Natural killer cell (primary cell): ENCODE results near the gene CC2D2A. TPM values are rescaled to one million over a fixed set of nuclear protein-coding genes. Genes with fewer than 3 reads are reported as not detected.

Source experiments
- ATAC-seq, 3 donors: fragments of 150-1000 bp in 2 of 3; fragments of 200-7000 bp in 1 of 3; cut with Tn5 transposase; 1 replicate in 1 of 3; 2 replicates in 2 of 3; pipeline ENCODE4 v1.10.0; 2021; ENCODE audit warnings: mild to moderate bottlenecking in 2 of 3, moderate library complexity in 2 of 3
- DNase-seq, 2 donors: peaks; one replicate each; pipeline versions ENCODE4 v3.0.0 to v3.0.0-alpha.2; 2013 to 2021; ENCODE audit warnings: mixed read lengths in 1 of 2
- H3K27ac ChIP-seq: one replicate; pipeline ENCODE4 v1.5.1; 2013; ENCODE audit warnings: mild to moderate bottlenecking, low read length
- H3K27me3 ChIP-seq: one replicate; pipeline ENCODE4 v1.6.1; 2013; ENCODE audit warnings: low read length; ENCODE audit not compliant: control insufficient read depth, insufficient read depth
- H3K36me3 ChIP-seq: one replicate; pipeline ENCODE4 v1.6.1; 2013; ENCODE audit warnings: low read length; ENCODE audit not compliant: control insufficient read depth, insufficient read depth
- H3K4me1 ChIP-seq: one replicate; pipeline ENCODE4 v1.6.1; 2013; ENCODE audit warnings: low read length; ENCODE audit not compliant: control insufficient read depth, insufficient read depth
- H3K4me3 ChIP-seq: one replicate; pipeline ENCODE4 v1.5.1; 2013; ENCODE audit warnings: low read length
- H3K9me3 ChIP-seq: one replicate; pipeline ENCODE4 v1.6.1; 2013; ENCODE audit warnings: low read length; ENCODE audit not compliant: control insufficient read depth, insufficient read depth
- H3K27ac Mint-ChIP-seq, 2 donors: one replicate each; pipeline ENCODE4 v1.8.0; 2022; ENCODE audit warnings: mild to moderate bottlenecking in 2 of 2, mixed read lengths in 2 of 2, moderate library complexity in 1 of 2
- H3K27me3 Mint-ChIP-seq, 2 donors: one replicate each; pipeline ENCODE4 v1.8.0; 2022; ENCODE audit warnings: low read depth in 2 of 2, mixed read lengths in 2 of 2
- H3K36me3 Mint-ChIP-seq: one replicate; pipeline ENCODE4 v1.8.0; 2022; ENCODE audit warnings: mixed read lengths
- H3K4me1 Mint-ChIP-seq, 2 donors: one replicate each; pipeline ENCODE4 v1.8.0; 2022; ENCODE audit warnings: mixed read lengths in 2 of 2
- H3K4me3 Mint-ChIP-seq: one replicate; pipeline ENCODE4 v1.8.0; 2022; ENCODE audit warnings: mild to moderate bottlenecking, moderate library complexity, mixed read lengths
- H3K9me3 Mint-ChIP-seq, 2 donors: one replicate each; pipeline ENCODE4 v1.8.0; 2022; ENCODE audit warnings: mixed read lengths in 2 of 2
- WGBS: methylation state at CpG from one replicate; pipeline ENCODE4 v1.1.7; 2013; ENCODE audit warnings: missing lambda C conversion rate; ENCODE audit not compliant: insufficient coverage; 5-methylcytosine and 5-hydroxymethylcytosine counted together
- intact Hi-C: fragments of 100-400 bp; cut with micrococcal nuclease; formaldehyde crosslinking; loops from one replicate; pipeline ENCODE4 v1.14.2; 2022
- total RNA-seq, 4 donors: library from RNA; stranded (reverse); fragments of 120-200 nt in 1 of 4; gene quantifications; one replicate each; pipeline versions ENCODE4 v1.2.3 to v1.2.4, GENCODE V29; 2013 to 2022
- TF ChIP-seq, protein P1 (sequence below): fragments of 200-600 bp; IDR thresholded peaks from one replicate; pipeline ENCODE4 v1.8.0; 2022; ENCODE audit warnings: antibody characterized with exemption

Gene CC2D2A
- total RNA-seq, 3 donors from 2014 or later (not counting 1 experiment from before 2014, with no cell fraction given): 0.78 to 1.6 (median 0.83) TPM

DNA sequence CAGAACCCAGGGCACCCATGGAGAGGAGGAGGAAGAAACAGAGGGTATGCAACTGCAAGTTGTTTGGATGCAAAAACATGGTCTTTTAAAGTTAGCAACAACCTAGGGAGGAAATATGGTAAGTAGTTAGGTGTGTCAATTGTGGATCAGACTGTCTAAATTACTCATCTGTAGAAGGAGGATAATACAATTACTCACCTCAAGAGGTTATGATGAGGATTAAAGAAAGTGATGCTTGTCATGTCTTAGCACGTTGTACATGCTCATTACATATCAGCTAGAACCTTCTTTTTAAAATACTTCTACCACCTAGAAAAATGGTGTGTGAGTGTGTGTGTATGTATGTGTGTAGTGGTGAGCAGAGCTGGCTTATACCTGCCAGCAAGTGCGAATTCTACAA, 44.2 kb upstream of the CC2D2A start:
- H3K36me3 ChIP-seq: no peaks in the 10 kb centered on the region
- H3K27ac ChIP-seq: no peak overlapping the region
- H3K4me1 ChIP-seq: no peaks in the 10 kb centered on the region
- ATAC-seq (no peak), DNase-seq (no peak)
- H3K4me3 Mint-ChIP-seq: no peak overlapping the region
- no peak overlapping the region for H3K27ac Mint-ChIP-seq
- TF ChIP-seq, protein P1, sequence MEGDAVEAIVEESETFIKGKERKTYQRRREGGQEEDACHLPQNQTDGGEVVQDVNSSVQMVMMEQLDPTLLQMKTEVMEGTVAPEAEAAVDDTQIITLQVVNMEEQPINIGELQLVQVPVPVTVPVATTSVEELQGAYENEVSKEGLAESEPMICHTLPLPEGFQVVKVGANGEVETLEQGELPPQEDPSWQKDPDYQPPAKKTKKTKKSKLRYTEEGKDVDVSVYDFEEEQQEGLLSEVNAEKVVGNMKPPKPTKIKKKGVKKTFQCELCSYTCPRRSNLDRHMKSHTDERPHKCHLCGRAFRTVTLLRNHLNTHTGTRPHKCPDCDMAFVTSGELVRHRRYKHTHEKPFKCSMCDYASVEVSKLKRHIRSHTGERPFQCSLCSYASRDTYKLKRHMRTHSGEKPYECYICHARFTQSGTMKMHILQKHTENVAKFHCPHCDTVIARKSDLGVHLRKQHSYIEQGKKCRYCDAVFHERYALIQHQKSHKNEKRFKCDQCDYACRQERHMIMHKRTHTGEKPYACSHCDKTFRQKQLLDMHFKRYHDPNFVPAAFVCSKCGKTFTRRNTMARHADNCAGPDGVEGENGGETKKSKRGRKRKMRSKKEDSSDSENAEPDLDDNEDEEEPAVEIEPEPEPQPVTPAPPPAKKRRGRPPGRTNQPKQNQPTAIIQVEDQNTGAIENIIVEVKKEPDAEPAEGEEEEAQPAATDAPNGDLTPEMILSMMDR: no peak
- no peak overlapping the region for H3K4me3 ChIP-seq
- H3K4me1 Mint-ChIP-seq: peaks cover 0 to 7% of the 10 kb centered on the region in 2 donors
- H3K36me3 Mint-ChIP-seq: no peaks in the 10 kb centered on the region
- peaks cover 0 to 9% of the 10 kb centered on the region in 2 donors for H3K27me3 Mint-ChIP-seq
- intact Hi-C loops: no loop called here
- no peaks in the 10 kb centered on the region for H3K9me3 Mint-ChIP-seq
- H3K9me3 ChIP-seq: no peaks in the 10 kb centered on the region
- no peaks in the 10 kb centered on the region for H3K27me3 ChIP-seq
- WGBS: 100% methylated on average over 1 of the region's 2 CpGs

DNA sequence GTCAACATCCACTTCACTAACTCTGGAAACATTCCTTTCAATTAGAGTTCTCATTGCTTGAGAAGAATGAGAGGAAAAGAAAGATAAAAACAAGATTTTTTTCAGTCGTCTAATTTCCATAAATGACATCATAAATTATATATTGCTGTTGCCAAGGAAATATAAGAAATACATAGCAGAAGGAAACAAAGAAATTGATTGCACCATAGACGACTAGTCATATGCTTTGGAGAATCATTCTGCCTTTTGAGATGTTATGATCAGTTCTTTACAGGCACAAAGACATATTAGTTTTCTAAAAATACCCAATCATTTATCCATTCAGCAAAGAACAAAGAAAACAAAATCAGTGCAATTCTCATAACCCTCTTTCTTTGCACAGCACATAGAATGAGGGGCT, 42.5 kb upstream of the CC2D2A start:
- Mint-ChIP-seq H3K9me3 (no peaks in the 10 kb centered on the region), H3K36me3 (no peaks in the 10 kb centered on the region), H3K27me3 (peaks cover 0 to 9% of the 10 kb centered on the region in 2 donors), H3K4me1 (peaks cover 0 to 7% of the 10 kb centered on the region in 2 donors), H3K4me3 (no peak overlapping the region), H3K27ac (no peak overlapping the region)
- DNase-seq (no peak), ATAC-seq (no peak)
- no peak overlapping the region for H3K27ac ChIP-seq
- no CpG with 5 or more reads among the region's 2 CpGs for WGBS
- no peaks in the 10 kb centered on the region for H3K4me1 ChIP-seq
- no peaks in the 10 kb centered on the region for H3K36me3 ChIP-seq
- intact Hi-C loops: no loop called here
- H3K4me3 ChIP-seq: no peak overlapping the region
- H3K9me3 ChIP-seq: no peaks in the 10 kb centered on the region
- H3K27me3 ChIP-seq: no peaks in the 10 kb centered on the region
- TF ChIP-seq, protein P1: no peak

DNA sequence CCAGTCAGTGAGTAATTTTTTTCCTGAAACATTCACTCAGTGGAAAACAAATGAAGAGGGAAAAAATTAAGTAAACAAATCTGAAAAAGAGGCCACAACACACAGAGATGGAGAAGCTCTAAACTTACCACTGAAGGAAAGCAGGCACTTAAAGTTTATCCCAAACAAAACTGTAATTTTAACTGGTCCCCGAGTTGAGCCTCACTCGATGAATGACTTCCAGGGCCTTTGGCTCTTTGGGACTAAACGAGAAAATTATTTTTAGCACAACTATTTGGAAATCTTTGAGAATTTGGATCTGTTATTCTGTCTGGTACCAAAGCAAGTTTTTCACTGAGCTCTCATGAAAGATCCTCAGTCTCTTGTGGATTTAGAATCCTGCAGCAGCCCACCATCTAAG, 42.0 kb upstream of the CC2D2A start, which contains the start of gene C1QTNF7:
C1QTNF7 (plus strand) TSS at position 333 of the 400 bp plus-strand sequence. CDS start 7,711 bp downstream, outside the sequence.
- H3K27me3 ChIP-seq: no peaks in the 10 kb centered on the region
- Mint-ChIP-seq H3K27ac (no peak within 1 kb of the TSS), H3K4me3 (no peak within 1 kb of the TSS), H3K9me3 (no peaks in the 10 kb centered on the region), H3K27me3 (peaks cover 0 to 9% of the 10 kb centered on the region in 2 donors), H3K36me3 (no peaks in the 10 kb centered on the region), H3K4me1 (peaks cover 0 to 7% of the 10 kb centered on the region in 2 donors)
- DNase-seq (no peak), ATAC-seq (no peak)
- 92% methylated on average over 3 of the region's 3 CpGs for WGBS
- no peak within 1 kb of the TSS for H3K4me3 ChIP-seq
- H3K27ac ChIP-seq: no peak within 1 kb of the TSS
- intact Hi-C loops: no loop called here
- TF ChIP-seq, protein P1: no peak
- no peaks in the 10 kb centered on the region for H3K9me3 ChIP-seq
- no peaks in the 10 kb centered on the region for H3K4me1 ChIP-seq
- H3K36me3 ChIP-seq: no peaks in the 10 kb centered on the region

- no peaks in the 10 kb centered on the region for H3K36me3 ChIP-seq
- Mint-ChIP-seq H3K27me3 (peaks cover 0 to 9% of the 10 kb centered on the region in 2 donors), H3K4me1 (peaks cover 0 to 7% of the 10 kb centered on the region in 2 donors), H3K27ac (no peak overlapping the region), H3K36me3 (no peaks in the 10 kb centered on the region), H3K9me3 (no peaks in the 10 kb centered on the region), H3K4me3 (no peak overlapping the region)
- 86% methylated on average over 1 of the region's 1 CpG for whole genome bisulfite sequencing
- H3K27ac ChIP-seq: no peak overlapping the region
- DNase-seq (no peak), ATAC-seq (no peak)
- H3K27me3 ChIP-seq: no peaks in the 10 kb centered on the region
- H3K4me1 ChIP-seq: no peaks in the 10 kb centered on the region
- no peaks in the 10 kb centered on the region for H3K9me3 ChIP-seq
- intact Hi-C loops: no loop called here
- TF ChIP-seq, protein P1: no peak
- no peak overlapping the region for H3K4me3 ChIP-seq
Observed at GRCh38 chr4:15428611-15429010, 41.1 kb upstream of the CC2D2A start.
